KMS-11 (cell line): ENCODE results near the gene AOC1.
"Not testable (repeated sequence)": the region's sequence is repeated elsewhere in the genome, so short reads cannot be mapped to it uniquely, and the experiment has no call there.

Source experiments
- H2AFZ ChIP-seq: fragments of 200-600 bp; sonication (generic); 2 replicates; pipeline ENCODE4 v1.6.1; 2016; ENCODE audit warnings: antibody characterized with exemption, mixed run types, low read depth
- H3K27ac ChIP-seq: fragments of 200-600 bp; sonication (generic); 2 replicates; pipeline ENCODE4 v1.6.1; 2016; ENCODE audit warnings: mild to moderate bottlenecking, mixed run types
- H3K27me3 ChIP-seq: fragments of 200-600 bp; sonication (generic); 2 replicates; pipeline ENCODE4 v1.6.1; 2017; ENCODE audit warnings: mild to moderate bottlenecking, low read depth, mixed run types, moderate library complexity; ENCODE audit not compliant: insufficient read depth
- H3K36me3 ChIP-seq: fragments of 200-600 bp; sonication (generic); 2 replicates; pipeline ENCODE4 v1.6.1; 2017; ENCODE audit warnings: mild to moderate bottlenecking, mixed run types; ENCODE audit not compliant: insufficient read depth
- H3K4me1 ChIP-seq: fragments of 200-600 bp; sonication (generic); 2 replicates; pipeline ENCODE4 v1.6.1; 2016; ENCODE audit warnings: mild to moderate bottlenecking, low read depth, mixed run types; ENCODE audit not compliant: poor library complexity, severe bottlenecking
- H3K4me2 ChIP-seq: fragments of 200-600 bp; sonication (generic); 2 replicates; pipeline ENCODE4 v1.7.0; 2016; ENCODE audit warnings: mild to moderate bottlenecking, mixed run types
- H3K4me3 ChIP-seq: fragments of 200-600 bp; sonication (generic); IDR thresholded peaks from 2 replicates; pipeline ENCODE4 v1.6.1; 2017; ENCODE audit warnings: low read depth, low read length, mixed read lengths; ENCODE audit not compliant: insufficient read depth
- H3K79me2 ChIP-seq: fragments of 200-600 bp; sonication (generic); 2 replicates; pipeline ENCODE4 v1.6.1; 2016; ENCODE audit warnings: low read depth, mixed run types; ENCODE audit not compliant: insufficient read depth
- H3K9ac ChIP-seq: fragments of 200-600 bp; sonication (generic); 2 replicates; pipeline ENCODE4 v1.6.1; 2016; ENCODE audit warnings: mild to moderate bottlenecking, mixed run types
- H4K20me1 ChIP-seq: fragments of 200-600 bp; sonication (generic); 2 replicates; pipeline ENCODE4 v1.6.1; 2016; ENCODE audit warnings: mild to moderate bottlenecking, mixed run types; ENCODE audit not compliant: insufficient read depth
- CTCF ChIP-seq: fragments of 200-600 bp; sonication (generic); conservative IDR thresholded peaks from 2 replicates; pipeline ENCODE4 v1.6.1; 2017; ENCODE audit warnings: low read depth, mild to moderate bottlenecking, antibody characterized with exemption, low read length, moderate library complexity, mixed read lengths

Gene AOC1

GRCh38 chr7:150909200-150909995 lies 57.1 kb downstream of the AOC1 start:
- Histone ChIP-seq H4K20me1 (no peaks in the 10 kb centered on the region), H3K4me1 (no peaks in the 10 kb centered on the region), H3K27ac (no peak overlapping the region), H3K4me2 (no peak overlapping the region), H3K9ac (no peak overlapping the region), H3K27me3 (no peaks in the 10 kb centered on the region), H3K79me2 (no peaks in the 10 kb centered on the region), H3K36me3 (no peaks in the 10 kb centered on the region), H2AFZ (no peak overlapping the region), H3K4me3 (no peak overlapping the region)
- TF ChIP-seq CTCF, result no peak

GRCh38 chr7:150910305-150910995 lies 58.1 kb downstream of the AOC1 start:
- H3K4me3 ChIP-seq, H3K36me3 ChIP-seq, H3K4me1 ChIP-seq, H3K9ac ChIP-seq, H3K79me2 ChIP-seq, H2AFZ ChIP-seq, H3K27ac ChIP-seq, H3K4me2 ChIP-seq, H3K27me3 ChIP-seq, H4K20me1 ChIP-seq: not testable (repeated sequence)

GRCh38 chr7:150910996-150911422 lies 58.7 kb downstream of the AOC1 start:
- Histone ChIP-seq H4K20me1 (no peaks in the 10 kb centered on the region), H3K79me2 (no peaks in the 10 kb centered on the region), H2AFZ (no peak overlapping the region), H3K9ac (no peak overlapping the region), H3K27ac (no peak overlapping the region), H3K4me1 (no peaks in the 10 kb centered on the region), H3K4me2 (no peak overlapping the region), H3K36me3 (no peaks in the 10 kb centered on the region), H3K27me3 (no peaks in the 10 kb centered on the region), H3K4me3 (no peak overlapping the region)
- no peak for TF ChIP-seq CTCF
